ENCODE results near the gene MKNK2.

MKNK2 gene

DNA sequence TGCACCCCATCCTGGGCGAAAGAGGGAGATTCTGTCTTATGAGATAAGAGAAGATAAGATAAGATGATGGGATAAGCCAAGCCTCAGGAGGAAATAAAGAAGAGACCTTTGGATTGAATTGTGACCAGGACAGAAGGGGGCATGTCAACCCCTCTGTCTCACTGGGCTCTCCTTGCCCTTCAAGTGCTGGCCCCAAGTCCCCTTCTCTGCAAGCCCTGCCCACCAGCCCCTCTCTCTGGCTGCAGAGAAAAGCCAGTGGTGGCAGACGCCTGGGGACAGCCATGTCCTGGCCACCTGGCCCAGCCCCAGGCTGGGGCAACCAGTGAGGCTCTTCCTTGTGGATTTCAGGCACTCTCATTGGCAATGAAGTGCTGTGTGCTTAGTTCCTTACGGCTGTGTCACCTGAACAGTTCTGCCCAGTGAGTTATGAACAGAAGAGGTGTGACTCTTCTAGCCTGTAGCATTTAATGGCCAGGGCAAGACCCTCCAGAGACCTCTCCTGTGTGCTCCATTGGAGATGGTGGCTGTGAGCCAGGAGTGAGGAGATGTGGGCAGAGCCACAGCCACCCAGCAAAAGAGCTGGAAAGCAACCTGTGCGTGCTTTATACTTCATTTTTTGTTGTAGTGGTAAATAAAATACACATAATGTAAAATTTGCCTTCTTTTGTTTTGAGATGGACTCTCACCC is 29.4 kb downstream of the MKNK2 start:
- no peak for DNase-seq

DNA sequence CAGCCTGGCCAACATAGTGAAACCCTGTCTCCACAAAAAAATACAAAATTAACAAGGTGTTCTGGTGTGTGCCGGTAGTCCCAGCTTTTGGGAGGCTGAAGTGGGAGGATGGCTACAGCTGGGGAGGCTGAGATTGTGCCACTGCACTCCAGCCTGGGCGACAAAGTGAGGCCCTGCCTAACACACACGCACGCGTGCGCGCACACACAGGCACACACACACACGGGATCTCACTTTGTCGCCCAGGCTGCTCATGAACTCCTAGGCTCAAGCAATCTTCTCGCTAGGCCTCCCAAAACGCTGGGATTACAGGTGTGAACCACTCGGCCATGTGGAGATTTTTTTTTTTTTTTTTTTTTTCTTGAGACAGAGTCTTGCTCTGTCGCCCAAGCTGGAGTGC is 32.3 kb downstream of the MKNK2 start:
- no peak for DNase-seq

DNA sequence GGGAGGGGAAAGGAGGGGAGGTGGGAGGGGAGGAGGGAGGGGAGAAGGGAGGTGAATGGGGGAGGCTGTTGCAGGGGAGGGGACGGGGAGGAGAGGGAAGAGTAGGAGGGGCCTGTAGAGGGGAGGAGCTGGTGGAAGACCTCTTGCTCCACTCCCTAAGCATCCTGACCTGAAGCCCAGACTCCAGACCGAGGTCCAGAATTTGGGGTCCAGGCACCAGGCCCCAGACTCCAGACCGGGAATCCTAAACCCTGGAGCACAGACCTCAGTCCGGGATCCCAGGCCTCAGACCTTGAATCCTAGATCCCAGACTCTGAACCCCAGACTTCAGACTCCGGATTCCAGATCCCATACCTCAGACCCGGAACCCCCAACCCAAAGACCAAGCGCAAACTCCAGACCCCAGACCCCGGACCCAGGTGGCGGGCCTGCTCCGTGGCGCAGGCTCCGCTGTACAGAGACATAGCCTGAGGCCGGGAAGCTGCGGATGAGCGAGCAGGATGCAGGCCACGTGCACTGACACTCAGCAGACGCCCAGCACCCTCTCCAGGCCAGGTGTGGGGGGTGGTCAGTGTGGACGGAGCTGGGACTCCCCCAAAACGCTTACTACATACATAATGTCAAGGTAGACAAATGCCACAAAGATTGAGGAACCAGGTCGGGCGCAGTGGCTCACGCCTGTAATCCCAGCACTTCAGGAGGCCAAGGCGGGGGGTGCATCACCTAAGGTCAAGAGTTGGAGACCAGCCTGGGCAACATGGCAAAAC is 34.8 kb downstream of the MKNK2 start:
- peak; percentile 73 for DNase-seq

DNA sequence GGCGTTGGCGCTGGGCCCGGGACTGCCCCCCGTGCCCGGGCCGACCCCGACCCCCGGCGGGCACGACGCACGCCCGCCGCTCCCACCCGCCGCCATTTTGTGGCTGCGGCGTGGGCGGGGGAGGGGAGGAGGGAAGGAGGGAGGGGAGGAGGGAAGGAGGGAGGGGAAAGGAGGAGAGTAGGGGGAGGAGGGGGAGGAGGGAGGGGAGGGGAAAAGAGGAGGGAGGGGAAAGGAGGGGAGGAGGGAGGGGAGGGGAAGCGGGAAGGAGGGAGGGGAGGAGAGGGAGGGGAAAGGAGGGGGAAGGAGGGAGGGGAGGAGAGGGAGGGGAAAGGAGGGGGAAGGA is 35.5 kb downstream of the MKNK2 start, which contains the start of gene BTBD2:
Gene BTBD2, minus strand, starts transcription at position 107 of the 343 bp plus-strand sequence. Its CDS starts 11 bp downstream, at position 96.
- DNase-seq = peak; percentile 77

DNA sequence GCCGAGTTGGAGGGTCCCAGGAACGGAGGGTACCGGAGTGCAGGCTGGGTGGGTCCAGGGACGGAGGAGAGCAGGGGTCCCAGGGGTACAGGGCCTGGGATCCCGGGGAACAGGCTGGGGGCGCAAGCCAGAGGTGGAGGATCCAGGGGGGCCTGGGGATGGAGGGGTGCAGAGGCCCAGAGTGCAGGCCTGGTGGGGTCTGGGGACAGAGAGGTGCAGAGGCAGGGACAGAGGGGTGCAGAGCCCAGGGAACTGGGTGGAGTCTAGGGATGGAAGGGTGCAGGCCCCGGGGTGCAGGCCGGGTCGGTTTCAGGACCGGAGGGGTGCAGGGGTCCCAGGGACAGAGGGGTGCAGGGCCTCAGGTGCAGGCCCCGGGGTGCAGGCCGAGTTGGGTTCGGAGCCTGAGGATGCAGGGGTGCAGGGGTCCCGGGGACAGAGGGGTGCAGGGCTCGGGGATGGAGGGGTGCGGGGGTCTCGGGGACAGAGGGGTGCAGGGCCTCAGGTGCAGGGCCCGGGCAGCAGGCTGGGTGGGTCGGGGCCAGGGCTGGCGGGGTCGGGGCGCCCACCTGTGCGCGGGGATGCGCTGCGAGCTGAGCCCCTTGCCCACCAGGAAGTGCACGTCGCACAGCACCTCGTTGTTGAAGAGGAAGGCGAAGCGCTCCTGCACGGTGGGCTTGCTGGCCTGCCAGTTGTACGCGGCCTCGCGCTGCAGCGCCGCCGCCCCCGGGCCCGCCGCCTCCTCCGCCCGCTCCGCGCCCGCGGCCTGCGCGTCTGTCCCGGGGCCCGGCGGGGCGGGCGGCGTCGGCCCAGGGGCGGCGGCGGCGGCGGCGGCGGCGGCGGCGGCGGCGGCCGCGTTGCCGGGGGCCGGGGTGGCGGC is 36.1 kb downstream of the MKNK2 start:
- DNase-seq = no peak

DNA sequence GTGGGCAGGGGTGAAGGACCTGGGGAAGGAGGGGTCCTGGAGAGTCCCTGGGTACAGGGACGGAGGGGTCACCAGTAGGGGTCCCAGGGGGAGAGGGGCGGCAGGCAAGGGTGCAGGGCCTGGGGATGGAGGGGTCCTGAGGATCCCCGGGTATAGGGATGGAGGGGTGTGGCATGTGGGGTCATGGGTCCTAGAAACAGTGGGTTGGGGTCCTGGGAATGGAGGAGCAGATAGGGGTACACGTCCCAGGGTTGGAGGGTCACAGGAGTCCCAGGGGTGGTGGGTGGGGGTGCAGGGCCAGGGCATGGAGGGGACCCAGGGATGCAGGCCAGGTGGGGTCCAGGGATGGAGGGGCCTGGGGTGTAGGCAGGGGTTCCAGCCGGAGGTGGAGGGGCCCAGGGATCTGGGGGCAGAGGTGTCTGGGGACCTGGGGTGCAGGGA is 36.9 kb downstream of the MKNK2 start:
- no peak for DNase-seq

DNA sequence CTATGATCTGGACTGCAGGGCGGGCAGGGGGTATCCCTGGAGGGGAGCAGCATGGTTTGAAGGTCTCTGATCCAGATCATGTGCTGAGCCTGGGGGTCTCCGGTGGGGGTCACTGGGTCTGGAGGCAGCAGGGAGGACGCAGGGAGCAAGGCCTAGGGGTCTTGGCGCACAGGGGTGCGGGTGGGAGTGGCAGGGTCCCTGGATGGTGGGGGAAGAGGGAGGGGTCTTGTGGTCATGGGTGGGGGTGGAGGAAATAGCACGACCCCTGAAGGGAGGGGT is 37.4 kb downstream of the MKNK2 start:
- no peak for DNase-seq

DNA sequence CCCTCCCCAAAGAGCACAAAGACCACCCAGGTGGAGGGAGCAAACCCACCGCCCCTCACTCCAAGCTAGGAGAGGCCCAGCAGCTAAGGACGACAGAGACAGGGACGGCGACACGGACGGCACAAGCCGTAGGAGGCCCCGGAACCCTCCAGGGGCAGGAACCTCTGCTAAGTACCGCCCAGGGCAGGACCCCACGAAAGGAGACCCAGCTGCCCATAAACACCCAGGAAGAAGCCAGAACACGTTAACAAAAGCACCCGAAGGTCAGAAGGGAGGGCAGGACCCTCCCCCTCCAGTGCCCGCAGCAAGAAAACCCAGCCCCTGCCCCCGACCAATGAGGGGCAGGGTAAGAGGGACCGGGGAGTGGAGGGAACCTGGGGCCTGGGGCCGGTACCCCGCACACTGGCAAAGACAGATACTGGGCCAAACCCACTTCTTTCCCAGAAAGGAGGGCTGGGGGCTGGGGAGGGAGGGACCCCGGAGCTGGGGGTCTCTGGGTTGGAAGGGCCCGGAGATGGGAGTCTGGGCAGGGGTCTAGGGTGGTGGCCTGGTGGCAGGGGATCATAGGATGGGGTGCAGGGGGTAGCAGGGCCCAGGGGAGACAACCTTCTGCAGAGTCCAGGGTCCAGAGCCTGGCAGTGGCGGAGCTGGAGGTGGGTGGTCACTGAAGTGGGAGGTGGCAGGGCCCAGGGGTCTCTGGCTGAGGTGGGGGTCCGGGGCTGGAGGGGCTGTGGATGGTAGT is 37.9 kb downstream of the MKNK2 start:
- DNase-seq = no peak

DNA sequence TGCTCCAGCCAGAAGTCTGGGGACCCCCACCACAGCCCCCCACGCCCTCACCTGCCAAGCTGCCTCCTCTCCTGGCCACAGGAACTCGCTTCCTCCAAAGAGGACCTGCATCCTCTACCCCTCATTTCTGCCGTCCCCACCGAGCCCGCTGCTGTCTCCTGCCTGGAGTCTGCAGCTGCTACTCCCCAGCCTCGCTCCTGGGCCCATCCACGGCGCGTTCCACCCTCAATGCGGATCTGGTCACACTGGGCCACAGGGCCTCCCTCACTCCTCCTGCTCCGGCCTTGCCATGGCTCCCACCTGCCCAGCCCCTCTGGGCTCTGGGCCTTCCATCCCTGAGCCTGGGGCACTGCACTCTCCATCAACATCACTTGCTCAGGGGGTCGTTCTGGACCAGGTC is 39.9 kb downstream of the MKNK2 start:
- no peak for DNase-seq

DNA sequence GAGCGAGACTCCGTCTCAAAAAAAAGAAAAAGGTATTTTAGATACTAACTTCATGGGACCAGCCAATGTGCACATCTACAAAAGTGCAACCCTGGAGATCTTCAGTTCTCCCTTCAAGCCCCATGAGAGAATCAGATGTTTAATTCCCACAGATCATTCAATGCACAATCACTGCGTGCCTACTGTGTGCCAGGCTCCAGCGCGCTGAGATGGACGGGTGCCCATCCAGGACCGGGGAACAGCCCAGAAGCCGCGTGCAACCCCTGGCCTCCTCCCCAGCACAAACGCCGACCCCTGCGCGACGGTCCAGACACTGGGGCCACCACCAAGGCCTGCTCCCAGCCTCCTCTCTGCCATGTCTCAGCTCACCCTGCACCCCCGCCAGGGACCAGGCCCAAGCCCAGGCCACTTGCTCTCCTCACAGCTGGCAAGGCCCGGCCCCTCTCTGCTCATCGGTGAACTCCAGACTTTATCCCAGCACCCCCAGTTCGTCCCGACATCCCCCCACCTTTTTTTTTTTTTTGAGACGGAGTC is 40.8 kb downstream of the MKNK2 start:
- DNase-seq = no peak

DNA sequence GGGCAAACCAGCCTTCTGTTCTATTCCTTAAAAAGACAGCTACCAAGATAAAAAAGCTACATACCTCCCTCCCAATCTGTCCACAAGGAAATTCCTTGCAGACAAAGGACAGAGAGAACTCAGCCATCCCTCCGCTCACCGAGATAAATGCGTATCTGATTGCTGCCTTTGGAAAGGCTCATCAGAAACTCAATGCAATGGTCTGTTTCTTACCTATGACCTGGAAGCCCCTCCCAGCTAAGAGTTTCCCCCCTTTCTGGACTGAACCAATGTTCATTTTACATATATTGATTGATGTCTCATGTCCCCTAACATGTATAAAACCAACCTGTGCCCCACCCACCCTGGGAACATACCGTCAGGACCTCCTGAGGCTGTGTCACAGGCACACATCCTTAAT is 47.2 kb downstream of the MKNK2 start:
- no peak for DNase-seq

DNA sequence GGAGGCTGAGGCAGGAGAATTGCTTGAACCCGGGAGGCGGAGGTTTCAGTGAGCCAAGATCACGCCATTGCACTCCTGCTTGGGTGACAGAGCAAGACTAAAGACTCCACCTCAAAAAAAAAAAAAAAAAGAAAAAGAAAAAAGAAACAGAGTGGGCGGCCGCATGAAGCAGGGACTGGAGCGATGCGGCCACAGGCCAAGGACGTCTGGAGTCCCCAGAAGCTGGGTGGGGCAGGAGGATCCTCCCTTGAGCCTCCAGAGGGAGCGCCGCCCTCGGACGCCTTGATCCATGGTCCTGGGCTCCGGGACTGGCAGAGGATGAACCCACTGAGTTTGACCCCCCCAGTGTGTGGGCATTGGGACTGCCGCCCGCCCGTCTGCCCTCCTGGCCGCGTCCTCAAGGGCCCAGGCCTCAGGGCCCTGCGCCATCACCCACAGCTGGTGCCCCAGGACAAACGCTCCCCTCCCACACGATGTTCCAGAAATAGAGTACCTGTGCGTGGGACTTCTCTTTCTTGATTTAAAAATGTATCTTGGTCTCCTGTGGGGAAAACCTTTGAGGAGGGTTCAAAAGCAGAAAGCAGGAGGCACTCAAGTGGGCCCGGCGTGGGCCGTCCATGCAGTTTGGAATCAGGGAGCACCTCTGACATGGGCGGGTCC is 51.1 kb downstream of the MKNK2 start:
- no peak for DNase-seq

DNA sequence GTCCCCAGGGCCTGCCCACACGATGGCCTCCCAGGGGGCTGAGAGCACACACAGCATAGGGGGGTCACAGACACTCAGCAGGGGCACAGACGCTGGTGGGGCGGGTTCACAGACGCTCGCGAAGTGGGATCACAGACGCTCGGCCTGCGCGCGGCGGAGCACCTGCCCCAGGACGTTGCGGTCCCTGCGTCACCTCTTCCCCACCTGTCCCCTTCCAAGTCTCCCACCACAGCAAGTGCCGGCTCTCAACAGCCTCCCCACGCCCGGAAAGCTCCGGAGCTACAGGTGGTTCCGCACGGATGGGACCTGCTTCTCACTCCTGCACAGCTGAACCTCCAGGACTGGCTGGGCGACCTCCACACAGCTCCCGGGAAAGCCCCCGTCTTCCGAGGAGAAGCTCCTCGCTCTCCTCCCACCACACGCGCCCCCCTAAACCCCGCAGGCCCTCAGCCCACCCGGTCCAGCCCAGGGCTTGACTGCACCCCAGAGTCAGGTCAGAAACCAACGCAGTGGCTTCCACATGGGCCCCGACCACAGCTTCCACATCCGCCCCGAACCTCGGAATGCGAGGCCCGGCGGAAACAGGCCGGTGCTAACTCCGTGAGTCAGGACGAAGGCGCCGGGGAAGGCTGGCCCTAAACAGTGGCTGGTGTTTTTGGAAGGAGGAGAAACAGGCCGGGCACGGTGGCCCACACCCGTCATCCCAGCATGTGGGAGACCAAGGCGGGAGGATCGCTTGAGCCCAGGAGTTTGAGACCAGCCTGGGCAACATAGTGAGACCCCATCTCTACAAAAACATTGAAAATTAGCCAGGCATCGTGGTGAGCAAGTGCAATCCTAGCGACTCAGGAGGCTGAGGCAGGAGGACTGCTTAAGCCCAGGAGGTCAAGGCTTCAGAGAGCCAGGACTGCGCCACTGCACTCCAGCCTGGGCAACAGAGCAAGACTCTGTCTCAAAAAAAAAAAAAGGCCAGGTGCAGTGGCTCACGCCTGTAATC is 52.0 kb downstream of the MKNK2 start:
- DNase-seq = no peak

DNA sequence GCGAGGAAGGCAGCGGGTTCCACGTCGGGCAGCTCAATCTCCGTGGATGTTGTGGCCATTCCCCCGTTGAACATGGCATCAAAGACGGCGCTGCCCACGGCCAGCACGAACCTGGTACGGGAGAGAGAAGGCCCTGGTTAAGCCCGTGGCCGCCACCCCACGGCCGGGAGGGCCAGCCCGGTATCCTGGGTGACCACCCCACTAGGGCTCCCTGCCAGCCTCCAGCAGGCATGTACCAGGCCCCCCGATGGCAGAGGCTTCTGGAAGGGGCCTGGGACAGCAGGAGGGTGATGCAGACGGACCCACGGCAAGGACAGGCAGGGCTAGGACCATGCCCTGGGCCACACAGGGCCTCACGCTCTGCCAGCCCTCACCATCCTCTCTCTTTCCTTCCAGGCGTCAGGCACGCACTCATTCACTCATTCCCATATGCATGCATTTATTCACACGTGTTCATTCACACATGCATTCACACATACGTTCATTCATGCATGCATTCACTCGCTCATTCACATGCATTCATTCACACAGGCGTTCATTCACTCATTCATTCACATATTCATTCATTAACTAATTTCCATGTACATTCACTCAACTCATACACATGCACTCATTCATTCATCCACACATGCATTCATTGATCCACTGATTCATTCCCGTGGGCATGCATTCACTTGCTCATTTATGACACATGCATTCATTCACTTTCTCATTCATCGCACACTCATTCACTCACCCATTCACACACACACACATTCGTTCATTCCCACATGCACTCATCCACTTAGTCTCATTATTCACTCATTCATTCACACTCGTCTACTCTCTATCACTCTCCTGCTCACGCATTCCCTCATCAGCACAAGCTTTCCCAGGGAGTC is 53.5 kb downstream of the MKNK2 start:
- no peak for DNase-seq

DNA sequence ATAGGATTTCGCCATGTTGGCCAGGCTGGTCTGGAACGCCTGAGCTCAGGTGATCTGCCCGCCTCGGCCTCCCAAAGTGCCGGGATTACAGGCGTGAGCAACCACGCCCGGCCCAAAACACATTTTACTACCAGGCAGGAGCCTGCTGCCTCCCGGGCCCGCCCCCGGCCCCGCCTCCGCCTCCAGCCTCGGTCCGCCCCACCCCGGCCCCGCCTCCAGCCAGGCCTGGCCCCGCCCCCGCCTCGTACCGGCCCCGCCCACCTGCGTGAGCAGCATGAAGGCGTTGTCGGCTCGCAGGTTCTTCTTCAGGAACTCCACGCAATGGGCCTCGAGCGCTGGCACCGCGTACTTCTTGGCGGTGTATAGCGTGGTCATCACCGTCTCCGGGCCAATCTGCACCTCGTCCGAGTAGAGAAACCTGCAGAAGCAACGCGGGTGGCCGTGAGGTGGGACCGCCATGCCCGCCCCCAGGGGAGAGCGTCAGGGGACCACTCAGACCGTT is 58.2 kb downstream of the MKNK2 start:
- DNase-seq = peak; percentile 26

DNA sequence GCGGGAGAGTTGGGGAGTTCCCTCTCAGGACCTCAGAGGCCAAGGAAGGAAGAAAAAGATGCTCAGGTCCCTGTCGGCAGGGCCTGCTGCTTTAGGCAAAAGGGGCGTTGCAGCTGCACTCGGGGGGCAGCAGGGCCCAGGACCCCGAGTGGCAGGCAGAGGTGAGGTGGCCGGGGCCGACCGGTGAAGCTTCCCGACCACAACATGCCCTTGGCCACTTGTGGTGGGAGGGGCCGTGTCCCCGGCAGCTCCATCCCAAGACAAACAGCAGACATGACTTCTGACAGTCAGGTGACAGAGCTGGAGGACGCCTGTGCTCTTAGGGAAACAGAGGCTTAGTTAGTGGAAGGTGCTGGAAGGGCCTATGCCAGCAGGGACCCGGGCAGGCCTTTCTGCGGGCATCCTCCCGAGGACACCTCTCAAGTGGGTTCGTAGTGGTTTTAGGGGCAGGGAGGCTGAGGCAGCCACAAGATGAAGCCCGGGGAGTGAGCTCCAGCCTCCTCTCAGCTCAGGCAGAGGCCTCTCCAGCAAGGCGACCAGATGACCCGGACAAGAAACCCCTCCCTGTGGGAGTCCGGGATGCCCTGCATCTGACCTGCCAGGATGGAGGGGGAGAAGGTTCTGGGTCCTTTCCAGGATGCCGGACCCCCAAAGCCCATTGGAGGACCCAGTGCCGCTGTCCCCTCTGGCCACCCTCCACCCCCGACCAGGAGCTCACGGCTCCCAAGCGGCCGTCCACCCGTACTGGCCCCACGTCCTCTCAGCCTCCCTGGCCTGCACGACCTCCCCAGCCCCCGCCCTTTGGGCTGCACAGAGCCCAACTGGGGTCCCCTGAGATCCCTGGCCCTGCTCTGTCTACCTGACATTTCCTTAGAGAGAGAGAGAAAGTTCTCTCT is 59.8 kb downstream of the MKNK2 start:
- no peak for DNase-seq

DNA sequence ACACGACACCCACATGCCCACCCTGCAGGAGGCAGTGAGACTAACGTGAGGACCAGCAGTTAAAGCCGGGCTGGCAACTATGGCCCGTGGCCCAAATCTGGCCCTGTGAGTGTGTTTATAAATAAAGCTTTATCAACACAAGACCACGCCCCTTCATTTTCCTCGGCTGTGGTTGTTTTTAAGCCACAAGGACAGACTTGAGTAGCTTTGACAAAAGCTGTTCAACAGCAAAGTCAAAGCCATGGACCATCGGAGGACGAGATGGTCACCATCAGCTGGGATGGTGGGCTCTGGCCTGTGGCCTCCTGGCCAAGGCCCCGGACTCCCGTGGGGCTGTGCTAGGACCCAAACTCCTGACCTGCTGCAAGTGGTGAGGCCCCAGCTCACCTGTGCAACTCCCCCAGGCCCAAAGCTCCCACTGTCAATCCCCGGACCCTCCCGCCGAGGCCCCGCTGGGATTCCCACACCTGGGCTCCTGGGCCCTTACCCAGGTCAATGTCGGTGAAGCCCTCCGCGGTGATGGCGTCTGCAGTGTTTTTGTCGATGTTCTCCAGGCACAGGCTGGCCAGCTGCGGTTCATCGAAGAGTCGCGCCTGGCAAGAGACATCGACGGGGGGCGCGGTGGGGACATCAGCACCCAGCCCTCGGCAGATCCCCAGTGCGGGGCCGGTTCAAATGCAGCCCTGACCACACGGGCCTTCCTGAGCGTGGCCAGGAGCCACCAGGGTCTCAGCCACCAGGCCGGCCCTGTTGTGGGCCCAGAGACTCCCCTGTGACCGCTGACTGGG is 60.6 kb downstream of the MKNK2 start:
- no peak for DNase-seq
